NCI-H2196 treated with DMSO at 0.1 percent for 48 hours (cell line): Measurements from ENCODE around the gene IFITM5.

ENCODE experiments used
- DNase-seq: peaks from one replicate; lab custom pipeline; 2025; ENCODE audit not compliant: unreplicated experiment; lab: John Stamatoyannopoulos, UW

The IFITM5 gene

DNA sequence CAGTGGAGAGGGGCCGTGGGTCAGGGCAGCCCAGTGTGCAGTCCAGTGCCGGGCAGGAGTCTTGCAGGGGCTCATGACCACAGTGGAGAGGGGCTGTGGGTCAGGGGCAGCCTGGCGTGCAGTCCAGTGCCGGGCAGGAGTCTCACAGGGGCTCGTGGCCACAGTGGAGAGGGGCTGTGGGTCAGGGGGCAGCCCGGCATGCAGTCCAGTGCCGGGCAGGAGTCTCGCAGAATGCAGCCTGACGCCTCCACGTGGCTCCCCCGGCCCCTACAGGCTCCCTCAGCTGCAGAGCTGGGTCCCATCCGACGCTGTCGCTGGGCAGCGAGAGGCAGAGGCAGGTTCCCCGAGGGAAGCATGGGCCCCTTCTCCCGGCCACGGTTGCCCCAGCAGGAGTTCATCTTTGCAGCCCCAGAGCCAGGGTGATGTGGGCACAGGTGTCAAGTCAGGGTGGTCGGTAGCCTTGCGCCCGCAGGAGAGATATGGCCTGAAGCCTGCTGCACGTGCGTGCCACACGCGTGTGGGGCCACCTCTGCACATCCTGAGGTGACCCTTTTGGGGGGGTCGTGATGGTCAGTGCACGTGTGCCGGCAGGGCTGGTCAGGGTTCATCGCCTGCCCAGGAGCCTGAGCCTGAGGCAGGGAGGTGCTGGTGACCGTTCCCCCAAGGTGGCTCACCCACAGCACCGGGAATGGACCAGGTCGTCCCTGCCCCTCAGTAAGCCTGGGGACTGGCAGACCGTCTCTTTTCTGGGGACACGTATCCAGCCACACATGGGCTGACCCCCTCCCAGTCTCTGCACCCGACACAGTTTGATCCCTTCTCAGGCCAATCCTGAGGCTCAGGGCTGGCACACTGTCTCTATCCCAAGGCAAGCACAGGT, 2.9 kb downstream of the IFITM5 start:
- no peak for DNase-seq

DNA sequence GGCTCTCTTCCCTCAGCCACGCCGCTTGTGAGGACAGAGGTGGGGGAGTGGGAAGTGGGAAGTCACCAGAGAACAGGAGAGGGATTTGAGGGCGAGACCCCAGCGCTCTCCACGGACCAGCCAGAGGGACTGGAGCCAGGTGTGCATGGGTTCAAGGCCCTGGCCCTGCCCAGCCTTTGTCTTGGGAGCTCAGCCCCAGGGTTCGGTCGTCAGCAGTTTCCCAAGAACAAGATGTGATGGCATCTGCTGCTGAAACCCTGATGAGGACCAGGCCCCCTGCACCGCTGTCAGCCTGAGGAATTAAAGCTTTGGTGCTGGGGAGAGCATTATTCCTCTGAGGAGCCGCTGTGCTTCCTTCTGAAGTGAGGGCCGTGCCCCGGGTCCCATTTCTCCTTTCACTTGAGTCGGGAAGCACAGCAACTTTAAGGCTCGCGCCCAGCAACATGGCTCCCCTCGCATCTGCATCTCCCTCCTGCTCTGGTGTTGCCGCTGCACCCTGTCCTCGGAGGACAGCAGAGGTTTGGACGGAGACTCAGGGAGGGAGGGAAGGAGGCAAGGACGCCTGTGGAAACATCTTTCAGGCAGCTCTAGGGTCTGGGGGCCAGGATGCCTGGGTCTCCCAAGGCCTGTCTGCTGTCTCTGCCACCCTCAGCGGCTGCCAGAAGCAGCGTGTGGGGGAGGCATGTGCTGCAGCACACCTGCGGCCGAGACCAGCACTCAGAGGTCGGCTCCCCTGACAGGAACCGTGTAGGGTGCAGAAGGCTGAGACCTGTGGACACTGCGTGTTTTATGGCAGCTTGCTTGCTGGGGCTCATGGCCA, 3.8 kb downstream of the IFITM5 start:
- no peak for DNase-seq

DNA sequence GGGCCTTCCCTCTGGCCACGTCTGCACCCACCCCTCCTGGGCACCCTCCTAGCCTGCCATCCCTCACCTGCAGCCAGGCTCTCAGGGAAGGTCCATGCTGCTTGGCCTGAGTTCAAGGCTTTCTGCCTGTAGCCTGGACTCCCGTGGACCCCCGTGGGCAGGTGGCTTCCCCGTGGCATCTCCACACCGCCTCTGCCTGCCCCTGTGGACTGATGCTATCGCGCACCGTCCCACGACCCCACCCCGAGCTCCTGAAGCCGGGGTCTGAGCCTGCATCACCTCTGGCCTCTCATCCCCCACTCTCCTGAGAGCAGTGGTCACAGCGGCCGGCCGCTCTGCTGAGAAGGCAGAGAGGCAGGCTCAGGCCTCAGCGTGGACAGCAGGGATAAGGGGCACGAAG, 4.5 kb downstream of the IFITM5 start:
- DNase-seq = no peak

DNA sequence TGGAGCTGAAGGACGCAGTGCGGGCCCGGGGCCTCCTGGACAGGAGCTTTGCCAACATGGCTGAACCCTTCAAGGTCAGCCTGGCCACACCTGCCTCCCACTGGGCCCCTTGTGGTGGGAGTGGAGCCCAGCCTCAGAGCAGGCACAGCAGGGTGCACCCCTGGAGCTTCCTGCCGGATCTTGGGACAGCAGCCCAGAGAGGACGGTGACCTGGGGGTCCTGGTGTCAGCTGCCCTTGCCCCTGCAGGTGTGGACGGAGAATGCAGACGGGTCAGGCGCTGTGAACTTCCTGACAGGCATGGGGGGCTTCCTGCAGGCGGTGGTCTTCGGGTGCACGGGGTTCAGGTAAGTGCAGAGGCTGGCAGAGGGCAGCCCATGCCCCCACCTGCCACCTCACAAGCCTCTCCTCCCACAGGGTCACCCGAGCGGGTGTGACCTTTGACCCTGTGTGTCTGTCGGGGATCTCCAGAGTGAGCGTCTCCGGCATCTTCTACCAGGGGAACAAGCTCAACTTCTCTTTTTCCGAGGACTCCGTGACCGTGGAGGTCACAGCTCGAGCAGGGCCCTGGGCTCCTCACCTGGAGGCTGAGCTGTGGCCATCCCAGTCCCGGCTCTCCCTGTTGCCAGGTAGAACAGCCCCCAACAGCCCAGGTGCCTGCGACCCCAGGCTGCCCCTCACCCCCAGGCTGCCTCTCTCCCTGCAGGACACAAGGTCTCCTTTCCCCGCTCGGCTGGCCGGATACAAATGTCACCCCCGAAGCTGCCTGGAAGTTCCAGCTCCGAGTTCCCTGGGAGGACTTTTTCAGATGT, 5.3 kb downstream of the IFITM5 start:
- no peak for DNase-seq

DNA sequence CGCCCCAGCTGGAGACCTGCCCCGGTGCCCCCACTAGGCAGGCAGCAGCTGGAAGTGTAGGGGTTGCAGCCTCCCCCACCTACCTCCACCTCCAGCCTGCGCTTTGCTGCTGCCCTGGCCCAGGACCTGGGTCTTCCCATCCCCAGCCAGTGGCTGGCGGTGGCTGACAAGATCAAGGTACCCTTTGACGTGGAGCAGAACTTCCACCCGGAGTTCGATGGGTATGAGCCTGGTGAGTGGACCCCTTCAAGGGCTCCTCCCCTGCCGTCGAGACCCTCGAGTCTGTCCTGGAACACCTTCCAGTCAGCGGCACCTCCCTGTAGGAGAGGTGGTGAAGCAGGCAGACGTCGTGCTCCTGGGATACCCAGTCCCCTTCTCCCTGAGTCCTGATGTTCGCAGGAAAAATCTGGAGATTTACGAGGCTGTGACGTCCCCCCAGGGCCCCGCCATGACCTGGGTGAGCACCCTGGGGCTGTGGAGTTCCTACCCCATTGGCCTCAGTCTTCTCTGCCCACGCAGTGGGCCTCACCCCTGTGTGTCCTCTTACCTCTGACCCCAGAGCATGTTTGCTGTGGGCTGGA, 6.0 kb downstream of the IFITM5 start:
- DNase-seq = no peak

DNA sequence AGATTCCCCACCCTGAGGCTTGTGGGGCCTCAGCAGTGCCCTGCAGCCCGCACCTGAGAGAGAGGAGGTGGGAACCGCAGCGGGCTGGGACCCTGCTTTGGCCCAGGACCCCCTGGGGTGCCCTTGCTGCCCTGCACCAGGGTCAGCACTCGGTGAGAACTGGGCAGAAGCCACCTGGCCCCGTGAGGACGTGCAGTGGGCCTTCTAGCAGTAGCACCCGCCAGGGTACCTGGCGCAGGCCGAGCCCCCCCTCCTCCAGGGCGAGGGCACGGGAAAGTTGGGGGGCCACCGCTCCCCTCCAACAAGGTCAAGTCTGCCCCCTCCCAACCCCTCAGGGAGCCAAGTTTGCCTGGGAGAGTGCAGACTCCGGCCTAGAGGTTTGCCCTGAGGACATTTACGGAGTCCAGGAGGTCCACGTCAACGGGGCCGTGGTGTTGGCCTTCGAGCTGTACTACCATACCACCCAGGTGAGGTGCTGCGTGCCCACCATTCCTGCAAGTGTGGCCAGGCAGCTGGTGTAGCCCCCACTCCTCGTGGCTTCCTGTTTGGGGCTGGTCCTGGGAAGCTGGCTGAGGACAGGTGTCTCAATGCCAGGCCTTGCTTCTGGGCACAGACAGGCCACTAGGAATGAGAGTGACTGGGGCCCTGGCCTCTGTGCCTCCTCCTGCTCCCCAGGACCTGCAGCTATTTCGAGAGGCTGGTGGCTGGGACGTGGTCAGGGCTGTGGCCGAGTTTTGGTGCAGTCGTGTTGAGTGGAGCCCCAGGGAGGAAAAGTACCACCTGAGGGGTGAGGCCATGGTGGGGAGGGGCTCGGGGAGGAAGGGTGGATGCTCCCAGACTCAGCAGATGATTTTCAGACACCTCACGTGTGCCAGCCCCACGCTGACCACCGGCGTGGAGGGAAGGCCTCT, 6.9 kb downstream of the IFITM5 start:
- no peak for DNase-seq

DNA sequence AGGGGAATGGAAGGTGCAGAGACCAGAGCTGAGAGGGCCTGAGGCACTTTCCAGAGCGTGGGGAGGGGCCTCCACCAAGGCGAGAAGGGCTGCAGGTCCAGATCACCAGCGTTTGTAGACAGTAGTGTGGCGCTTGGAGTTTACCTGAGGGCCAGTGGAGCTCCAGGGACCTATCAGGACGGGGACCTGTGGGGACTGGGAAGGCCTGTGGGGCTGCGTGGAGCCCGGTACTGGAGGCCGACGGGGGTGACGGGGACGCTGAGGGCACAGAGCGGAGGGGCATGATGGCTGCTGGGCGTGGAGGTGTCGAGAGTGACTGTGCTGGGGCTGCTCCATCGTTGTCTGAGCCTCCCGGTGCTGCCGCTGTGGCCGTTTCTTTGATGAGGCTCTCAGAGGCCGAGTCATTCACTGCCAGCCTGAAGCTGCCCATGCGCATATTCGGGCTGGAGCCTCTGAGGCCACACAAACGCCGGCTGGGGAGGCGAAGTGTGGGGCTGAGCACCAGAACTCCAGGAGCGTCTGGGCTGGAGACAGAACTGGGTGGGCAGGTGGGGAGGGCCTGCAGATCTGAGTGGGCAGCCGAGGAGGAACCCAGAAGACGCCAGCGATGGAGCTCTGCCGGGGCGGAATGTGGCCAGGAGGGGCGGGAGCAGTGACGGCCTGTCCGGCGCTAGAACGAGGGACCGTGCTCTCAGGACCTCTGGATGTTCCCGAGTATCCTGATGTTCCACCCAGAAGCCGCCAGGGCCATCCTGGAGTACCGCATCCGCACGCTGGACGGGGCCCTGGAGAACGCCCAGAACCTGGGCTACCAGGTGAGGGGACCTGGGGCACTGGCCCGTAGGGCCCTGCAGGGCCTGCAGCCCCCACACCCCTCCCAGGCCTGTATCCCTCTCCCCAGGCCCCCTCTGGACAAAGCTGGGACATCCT, 7.8 kb downstream of the IFITM5 start:
- DNase-seq = no peak

DNA sequence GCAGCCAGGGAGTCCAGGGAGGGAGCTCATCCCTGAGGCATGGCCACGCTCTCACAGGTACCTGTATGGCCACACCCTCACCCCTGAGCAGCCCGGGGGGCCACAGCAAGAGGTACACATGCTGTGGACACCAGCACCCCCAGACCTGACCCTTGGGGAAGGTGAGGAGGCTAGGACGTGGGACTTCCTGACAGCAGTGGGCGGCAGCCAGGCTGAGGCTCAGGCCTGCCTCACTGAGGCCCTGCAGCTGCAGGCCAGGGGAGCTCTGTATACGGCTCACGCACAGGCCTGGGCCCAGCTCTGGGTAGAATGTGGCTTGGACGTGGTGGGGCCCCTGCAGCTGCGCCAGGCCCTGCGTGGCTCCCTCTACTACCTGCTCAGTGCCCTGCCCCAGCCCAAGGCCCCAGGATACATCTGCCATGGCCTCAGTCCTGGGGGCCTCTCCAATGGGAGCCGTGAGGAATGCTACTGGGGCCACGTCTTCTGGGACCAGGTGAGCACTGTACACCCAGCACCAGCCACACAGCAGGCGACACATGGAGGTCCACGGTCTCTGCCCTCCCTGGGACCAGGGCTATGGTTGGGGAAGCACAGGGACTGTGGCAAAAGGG, 8.6 kb downstream of the IFITM5 start:
- DNase-seq = no peak

DNA sequence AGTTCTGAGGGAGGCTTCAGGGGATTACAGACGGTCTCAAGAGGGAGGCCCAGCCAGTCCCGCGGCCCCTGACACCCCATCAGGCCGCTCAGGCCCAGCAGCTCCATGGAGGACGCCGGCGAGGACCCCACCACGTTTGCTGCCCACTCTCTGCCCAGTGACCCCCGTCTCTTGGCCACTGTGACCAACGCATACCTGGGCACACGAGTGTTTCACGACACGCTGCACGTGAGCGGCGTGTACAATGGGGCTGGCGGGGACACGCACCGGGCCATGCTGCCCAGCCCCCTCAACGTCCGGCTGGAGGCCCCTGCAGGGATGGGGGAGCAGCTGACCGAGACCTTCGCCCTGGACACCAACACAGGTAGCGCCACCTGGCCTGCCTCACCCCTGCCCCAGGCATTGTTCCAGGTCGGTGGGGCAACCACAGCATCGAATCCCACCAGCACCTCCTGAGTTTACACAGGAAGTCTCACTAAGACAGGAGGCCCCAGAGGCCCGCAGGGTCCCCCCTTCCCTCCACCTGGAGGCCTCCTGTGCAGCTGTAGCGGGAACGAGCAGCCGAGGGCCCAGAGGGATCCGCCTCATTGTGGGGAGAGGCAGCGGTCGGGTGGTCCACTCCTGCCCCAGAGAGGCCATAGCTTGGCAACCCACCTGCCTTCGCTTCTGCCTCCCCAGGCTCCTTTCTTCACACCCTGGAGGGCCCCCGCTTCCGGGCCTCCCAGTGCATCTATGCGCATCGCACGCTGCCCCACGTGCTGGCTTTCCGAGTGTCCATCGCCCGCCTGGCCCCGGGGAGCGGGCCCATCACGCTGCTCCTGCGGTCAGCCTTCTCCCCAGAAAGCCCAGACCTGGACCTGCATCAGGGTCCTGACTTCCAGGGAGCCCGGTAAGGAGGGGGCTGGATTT, 9.4 kb downstream of the IFITM5 start:
- no peak for DNase-seq

DNA sequence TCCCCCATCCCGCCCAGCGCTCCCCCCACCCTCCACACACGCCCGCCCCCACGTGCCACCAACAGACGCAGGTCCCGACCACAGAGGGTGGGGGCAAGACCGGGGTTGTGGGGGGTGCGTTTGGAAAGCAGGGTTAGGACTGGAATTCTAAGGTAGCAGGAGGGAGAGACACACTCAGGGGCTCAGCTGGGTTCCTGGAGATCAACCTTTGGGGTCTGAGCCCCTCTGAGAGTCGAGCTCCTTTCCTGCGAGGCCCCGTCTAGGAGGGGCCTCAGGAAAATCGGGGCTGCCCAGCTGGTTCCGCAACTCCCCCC, 10.0 kb downstream of the IFITM5 start:
- DNase-seq = no peak

DNA sequence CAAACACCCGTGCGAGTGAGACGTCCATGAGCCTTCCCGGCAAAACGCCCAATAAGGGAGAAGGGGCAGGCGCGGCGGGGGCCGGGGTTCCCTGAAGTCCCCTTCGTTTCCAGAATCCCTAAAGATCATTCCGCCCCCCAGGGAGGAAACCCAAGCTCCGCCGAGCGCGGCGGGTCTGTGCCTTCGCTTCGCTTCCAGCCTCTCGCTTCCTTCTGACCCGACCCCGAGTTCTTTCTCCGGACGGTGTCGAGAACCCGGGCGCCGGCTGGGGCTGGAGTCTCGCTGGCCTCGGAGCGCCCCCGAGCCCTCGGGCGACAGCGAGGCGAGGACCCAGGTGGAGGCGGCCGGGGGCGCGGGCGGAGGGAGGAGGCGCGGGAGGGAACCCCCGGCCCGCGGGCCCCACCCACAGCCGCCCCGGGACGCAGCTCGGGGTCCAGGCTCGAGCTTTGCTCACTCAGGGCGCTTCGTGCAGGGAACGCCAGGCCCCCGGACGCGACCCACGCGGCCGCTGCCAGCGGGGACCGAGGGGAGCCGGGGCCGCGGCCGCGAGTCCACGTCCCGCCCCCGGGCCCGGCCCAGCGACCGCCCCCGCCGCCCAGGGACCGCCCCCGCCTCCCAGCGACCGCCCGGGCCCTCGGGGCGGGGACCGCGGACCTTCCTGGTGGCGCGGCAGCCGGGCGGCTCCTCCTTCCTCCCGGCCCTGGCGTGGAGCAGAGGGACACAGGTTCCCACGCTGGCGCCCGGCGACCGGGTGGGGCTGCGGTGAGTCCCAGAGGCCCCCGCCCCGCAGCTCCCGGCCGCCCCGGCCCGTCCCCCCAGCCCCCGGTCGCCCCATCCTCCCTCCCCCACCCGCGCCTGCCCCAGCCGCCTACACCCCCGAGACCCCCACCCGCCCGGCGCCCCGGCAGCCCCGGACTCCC, 10.6 kb downstream of the IFITM5 start, which contains the start of gene PGGHG:
PGGHG (plus strand) TSS at position 649 of the 920 bp plus-strand sequence. CDS start 691 bp downstream, outside the sequence.
- DNase-seq = peak; percentile 6

DNA sequence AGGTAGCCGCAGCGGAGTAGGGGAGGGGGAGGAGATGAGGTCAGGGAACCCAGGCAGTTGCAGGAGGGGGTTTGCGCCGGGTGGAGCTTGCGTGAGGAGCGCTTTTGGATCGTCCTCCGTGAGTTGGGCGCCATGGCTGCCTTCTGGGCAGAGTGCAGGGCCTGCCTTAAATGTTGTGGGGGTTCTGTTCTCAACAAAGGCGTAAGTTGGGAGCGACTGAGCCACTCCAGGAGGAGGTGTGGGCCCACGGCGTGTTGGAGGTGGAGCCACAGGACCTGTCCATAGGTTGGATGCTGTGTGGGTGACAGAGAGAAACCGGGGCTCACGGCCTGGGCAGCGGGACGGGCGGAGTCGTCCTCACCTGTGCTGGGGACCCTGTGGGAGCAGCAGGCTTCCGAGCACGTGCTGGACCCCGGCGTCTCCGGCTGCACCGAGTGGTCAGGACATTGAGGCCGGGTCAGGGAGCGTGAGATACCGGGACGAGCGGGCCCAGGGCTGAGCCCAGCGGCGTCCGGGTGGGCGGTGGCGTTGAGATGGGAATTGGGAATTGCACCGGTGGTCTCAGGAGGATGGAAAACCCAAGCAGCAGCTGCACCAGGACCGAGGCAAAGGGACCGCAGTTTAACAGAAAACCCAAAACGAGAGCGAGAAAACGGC, 11.4 kb downstream of the IFITM5 start:
- no peak for DNase-seq

DNA sequence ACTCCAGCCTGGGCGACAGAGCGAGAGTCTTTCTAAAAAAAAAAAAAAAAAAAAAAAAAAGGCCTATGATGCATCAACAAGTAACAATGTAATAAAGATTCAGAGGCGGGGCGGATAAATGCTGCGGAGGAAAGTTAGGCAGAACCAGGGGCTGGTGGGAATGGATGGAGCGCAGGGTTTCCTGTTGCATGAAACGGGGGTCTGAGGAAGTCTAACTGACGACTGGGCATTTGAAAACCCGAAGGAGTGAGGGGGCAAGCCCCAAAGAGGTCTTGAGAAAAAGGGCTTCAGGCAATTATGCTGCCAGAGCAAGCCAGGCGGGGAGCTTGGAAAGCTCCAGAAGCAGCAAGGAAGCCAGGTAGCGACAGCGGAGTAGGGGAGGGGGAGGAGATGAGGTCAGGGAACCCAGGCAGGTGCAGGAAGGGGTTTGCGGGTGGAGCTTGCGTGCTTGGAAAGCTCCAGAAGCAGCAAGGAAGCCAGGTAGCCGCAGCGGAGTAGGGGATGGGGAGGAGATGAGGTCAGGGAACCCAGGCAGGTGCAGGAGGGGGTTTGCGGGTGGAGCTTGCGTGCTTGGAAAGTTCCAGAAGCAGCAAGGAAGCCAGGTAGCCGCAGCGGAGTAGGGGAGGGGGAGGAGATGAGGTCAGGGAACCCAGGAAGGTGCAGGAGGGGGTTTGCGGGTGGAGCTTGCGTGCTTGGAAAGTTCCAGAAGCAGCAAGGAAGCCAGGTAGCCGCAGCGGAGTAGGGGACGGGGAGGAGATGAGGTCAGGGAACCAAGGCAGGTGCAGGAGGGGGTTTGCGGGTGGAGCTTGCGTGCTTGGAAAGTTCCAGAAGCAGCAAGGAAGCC, 12.1 kb downstream of the IFITM5 start:
- peak; percentile 15 for DNase-seq

DNA sequence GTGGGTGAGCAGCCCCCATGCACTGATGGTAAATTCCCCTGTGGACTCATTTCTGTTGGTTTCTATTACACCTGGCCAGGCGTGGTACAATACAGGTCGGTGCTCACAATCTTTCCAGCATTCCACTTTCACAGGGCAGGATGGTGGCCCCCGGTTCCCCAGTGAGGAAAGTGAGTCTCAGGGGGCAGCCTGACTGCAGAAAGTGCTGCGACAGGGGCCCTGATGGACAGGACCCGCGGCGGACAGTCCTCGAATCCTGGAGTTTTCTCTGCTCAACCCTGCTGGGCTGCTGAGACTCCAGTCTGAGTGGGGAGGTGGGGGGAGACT, 13.5 kb downstream of the IFITM5 start:
- DNase-seq = no peak
